ENCODE measurements around the gene IGFBP2. TPM values are rescaled to one million over a fixed set of nuclear protein-coding genes. Genes with fewer than 3 reads are reported as not detected.

IGFBP2 gene
- total and polyA plus RNA-seq, 9 of the 15 experiments (the other 6 are each of a cell fraction or from before 2014, with no cell fraction given) = 0.93 TPM; not detected in 8

- Histone ChIP-seq H4K20me1 (replicated peaks; ENCODE audit: control insufficient read depth, insufficient read depth, low read length) (no peaks in the 10 kb centered on the region), H3K27ac (ENCODE audit: extremely low read depth, low read depth, low read length) (no peak overlapping the region), H3K27me3 (ENCODE audit: control insufficient read depth in 2 of 2, insufficient read depth in 2 of 2, low read length in 2 of 2) (peaks cover 0 to 35% of the 10 kb centered on the region in 2 experiments; a peak in 4 of 5 replicates), H3K4me2 (ENCODE audit: insufficient read depth, low read length) (no peak overlapping the region), H3K4me3 (no peak overlapping the region), H3K79me2 (ENCODE audit: control insufficient read depth, insufficient read depth, low read length) (no peaks in the 10 kb centered on the region), H3K9me3 (replicated peaks; ENCODE audit: control insufficient read depth, insufficient read depth, low read depth, low read length) (no peaks in the 10 kb centered on the region), H2AFZ (ENCODE audit: low read depth, low read length) (no peak overlapping the region), H3K9me1 (ENCODE audit: control insufficient read depth, insufficient read depth, low read length) (no peaks in the 10 kb centered on the region), H3K36me3 (ENCODE audit: control insufficient read depth, insufficient read depth, low read length) (no peaks in the 10 kb centered on the region), H3K4me1 (replicated peaks in 1 of 2; ENCODE audit: control insufficient read depth in 2 of 2, insufficient read depth in 2 of 2, low read length in 2 of 2) (peaks cover 0 to 4% of the 10 kb centered on the region in 2 experiments; a peak in 1 of 5 replicates), H3K9ac (ENCODE audit: insufficient read depth in 1 of 2, low read depth in 2 of 2, low read length in 2 of 2) (no peak overlapping the region)
- ChIA-PET CTCF (ENCODE audit: low intra/inter-chr PET ratio) (no interaction called here), POLR2A (no interaction called here)
- in situ Hi-C loops (cut with MboI) (no loop called here), intact Hi-C loops (cut with micrococcal nuclease) (no loop called here)
- TF ChIP-seq, protein P1, sequence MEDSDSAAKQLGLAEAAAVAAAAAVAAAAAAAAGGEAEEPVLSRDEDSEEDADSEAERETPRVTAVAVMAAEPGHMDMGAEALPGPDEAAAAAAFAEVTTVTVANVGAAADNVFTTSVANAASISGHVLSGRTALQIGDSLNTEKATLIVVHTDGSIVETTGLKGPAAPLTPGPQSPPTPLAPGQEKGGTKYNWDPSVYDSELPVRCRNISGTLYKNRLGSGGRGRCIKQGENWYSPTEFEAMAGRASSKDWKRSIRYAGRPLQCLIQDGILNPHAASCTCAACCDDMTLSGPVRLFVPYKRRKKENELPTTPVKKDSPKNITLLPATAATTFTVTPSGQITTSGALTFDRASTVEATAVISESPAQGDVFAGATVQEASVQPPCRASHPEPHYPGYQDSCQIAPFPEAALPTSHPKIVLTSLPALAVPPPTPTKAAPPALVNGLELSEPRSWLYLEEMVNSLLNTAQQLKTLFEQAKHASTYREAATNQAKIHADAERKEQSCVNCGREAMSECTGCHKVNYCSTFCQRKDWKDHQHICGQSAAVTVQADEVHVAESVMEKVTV (CRISPR knock-in tag; IDR thresholded peaks at IDR 0.05) = no peak
- TF ChIP-seq ZNF184 (CRISPR knock-in tag; IDR thresholded peaks at IDR 0.05) = no peak
- no peak for TF ChIP-seq ZNF274 (IDR thresholded peaks at IDR 0.05; ENCODE audit: borderline replicate concordance, low read depth, low read length)
- no peak for TF ChIP-seq NFE2L1 (tag; IDR thresholded peaks at IDR 0.05; ENCODE audit: borderline replicate concordance, low read depth)
- TF ChIP-seq RFX7 (CRISPR knock-in tag; IDR thresholded peaks at IDR 0.05) = no peak
- no peak for TF ChIP-seq KLF10 (CRISPR knock-in tag; IDR thresholded peaks at IDR 0.05)
- TF ChIP-seq WHSC1 (IDR thresholded peaks at IDR 0.05; ENCODE audit: low read length) = no peak
- no peak for TF ChIP-seq MED1 (CRISPR knock-in tag; IDR thresholded peaks at IDR 0.05; ENCODE audit: borderline replicate concordance)
- TF ChIP-seq MCM2 (IDR thresholded peaks at IDR 0.05; ENCODE audit: low read depth) = no peak
- no peak for TF ChIP-seq YBX1 (IDR thresholded peaks at IDR 0.05)
- TF ChIP-seq NRF1 (conservative IDR thresholded peaks at IDR 0.05 in 1 of 2, IDR thresholded peaks at IDR 0.05 in 1 of 2) = no peak
- no peak for TF ChIP-seq GTF2B (IDR thresholded peaks at IDR 0.05; ENCODE audit: extremely low read depth, insufficient read length)
- BruUV-seq (replicated peaks) = no TSS peak
- ATAC-seq (no peak), FAIRE-seq (no peak), DNase-seq (ENCODE audit: extremely low read depth in 1 of 4, low spot score in 3 of 4) (no peak)
- 5% methylated on average over 12 of the region's 12 CpGs for WGBS (ENCODE audit: insufficient coverage, low coverage, missing lambda C conversion rate)
These were observed 31.4 kb upstream of the IGFBP2 start for GRCh38 chr2:216601632-216602409.
